GF-D8 (cell line): ENCODE data around the gene ELFN2.
"Not testable (repeated sequence)": the region's sequence is repeated elsewhere in the genome, so short reads cannot be mapped to it uniquely, and the experiment has no call there.

Experiments
- DNase-seq: peaks from one replicate; lab custom pipeline; 2025; lab: John Stamatoyannopoulos, UW

Gene ELFN2

GRCh38 chr22:37427135-37427710, at the start of gene ELFN2:
Gene ELFN2, minus strand, starts transcription at chr22:37427479. Its CDS starts 51,945 bp downstream, at chr22:37375534.
- DNase-seq, result no peak

- no peak for DNase-seq
Observed at GRCh38 chr22:37476389-37477329, 49.4 kb upstream of the ELFN2 start.

- DNase-seq, result no peak
Observed at GRCh38 chr22:37474447-37475090, 47.3 kb upstream of the ELFN2 start.

DNA sequence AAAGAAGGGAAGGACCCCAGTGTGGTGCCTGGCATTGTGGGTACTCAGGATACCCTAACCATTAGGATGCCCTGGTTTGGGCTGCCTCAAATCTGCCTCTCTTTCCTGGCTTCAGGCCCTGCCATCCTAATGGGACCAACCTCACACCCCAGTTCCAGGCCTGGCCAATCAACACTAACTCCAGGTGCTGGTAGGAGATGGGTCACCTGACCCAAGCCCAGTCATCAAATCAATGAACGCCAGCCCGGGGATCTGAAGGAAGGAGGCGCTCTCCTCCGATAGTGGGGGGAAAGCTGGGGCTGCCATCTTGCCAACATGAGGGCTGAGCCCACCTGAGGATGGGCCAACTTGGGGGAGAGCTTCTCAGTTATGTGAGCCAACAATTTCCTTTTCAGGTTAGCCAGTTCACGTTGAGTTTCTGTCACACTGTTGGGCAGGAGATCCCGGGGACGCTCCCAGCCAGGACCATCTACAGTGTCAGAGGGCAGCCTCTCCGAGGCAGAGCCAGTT, 46.2 kb upstream of the ELFN2 start:
- no peak for DNase-seq

DNA sequence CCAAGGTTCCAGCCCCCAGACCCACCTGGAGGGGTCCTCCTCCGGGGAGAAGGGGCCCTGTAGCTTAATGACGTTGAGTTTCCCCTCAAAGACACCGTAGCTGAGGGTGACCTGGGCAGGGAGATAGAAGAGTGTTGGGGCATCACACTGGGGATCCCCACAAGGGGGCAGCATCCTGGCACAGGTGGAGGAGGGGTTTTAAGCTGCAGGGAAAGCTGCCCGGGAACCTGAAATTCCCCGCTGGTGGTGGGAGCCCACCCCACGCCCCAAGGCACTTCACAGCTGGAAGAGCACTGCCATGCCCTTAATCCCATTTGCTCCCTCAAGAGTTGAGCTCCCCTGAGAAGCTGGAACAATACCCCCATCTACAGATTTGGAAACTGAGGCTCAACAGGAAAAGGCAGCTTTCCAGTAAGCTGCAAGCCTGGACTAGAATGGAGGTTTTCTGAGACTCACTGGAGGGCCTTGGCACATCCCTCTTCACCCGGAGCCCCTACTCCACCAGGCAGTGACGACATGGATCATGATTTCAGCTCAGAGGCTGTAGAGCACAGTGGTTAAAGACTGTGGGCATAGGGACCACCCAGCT, 45.2 kb upstream of the ELFN2 start:
- no peak for DNase-seq

- no peak for DNase-seq
Observed at GRCh38 chr22:37471727-37472417, 44.6 kb upstream of the ELFN2 start.

- DNase-seq, result no peak
Observed at GRCh38 chr22:37470087-37470445, 42.8 kb upstream of the ELFN2 start.

- DNase-seq, result no peak
Observed at GRCh38 chr22:37469416-37470086, 42.3 kb upstream of the ELFN2 start.

DNA sequence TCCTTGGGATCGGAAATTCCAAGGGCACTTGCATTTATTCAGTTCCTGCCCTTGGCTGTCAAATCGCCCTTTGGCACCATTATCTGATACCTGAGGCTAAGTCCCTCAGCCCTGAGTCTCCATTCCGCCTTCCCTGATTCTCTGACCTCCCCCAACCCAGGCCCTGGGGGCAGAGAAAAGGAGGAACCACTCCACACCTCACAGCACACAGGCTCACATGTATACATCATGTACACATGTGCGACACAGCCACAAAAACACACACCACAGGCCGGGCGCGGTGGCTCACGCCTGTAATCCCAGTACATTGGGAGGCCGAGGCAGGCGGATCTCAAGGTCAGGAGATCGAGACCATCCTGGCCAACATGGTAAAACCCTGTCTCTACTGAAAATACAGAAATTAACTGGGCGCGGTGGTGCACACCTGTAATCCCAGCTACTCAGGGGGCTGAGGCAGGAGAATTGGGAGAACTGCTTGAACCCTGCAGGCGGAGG, 41.0 kb upstream of the ELFN2 start:
- DNase-seq, result not testable (repeated sequence)

GRCh38 chr22:37467391-37467955, 40.2 kb upstream of the ELFN2 start:
- DNase-seq, result no peak

DNA sequence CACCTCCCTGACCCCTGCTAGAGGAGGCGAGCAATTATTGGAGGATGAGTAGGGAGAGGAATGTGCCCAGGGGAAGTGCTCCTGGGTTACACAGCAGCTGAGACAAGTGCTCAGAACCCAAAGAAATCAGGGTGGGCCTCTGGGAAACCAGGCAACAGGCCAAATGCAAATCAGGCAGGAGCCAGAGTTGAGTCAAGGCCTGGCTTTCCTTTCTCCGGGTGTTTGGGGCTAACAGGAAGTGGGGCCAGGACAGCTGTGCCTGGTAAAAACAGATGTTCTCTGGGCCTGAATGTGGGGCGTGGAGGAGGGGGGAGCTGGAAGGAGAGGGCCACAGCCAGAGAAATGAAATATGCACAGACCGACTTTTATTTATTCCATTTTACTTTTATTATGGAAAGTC, 36.9 kb upstream of the ELFN2 start:
- no peak for DNase-seq

DNA sequence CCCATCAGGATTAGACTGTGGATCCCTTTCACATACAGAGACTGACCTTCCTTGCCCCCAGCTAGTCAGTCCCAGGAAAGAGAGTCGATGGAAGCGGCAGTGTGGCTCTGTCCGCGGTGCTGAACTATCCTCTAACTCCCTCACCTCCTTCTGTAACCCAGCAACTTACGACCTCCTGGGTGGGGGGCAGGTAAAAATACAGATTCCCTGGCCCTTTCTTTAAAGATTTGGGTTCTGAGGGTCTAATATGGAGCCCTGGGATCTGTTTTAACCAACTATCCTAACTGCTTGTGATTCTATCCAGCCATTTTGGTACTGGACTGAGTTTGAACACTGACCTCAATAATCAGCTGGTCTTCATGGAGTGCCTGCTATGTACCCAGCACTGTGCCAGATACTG, 35.7 kb upstream of the ELFN2 start:
- DNase-seq, result no peak

DNA sequence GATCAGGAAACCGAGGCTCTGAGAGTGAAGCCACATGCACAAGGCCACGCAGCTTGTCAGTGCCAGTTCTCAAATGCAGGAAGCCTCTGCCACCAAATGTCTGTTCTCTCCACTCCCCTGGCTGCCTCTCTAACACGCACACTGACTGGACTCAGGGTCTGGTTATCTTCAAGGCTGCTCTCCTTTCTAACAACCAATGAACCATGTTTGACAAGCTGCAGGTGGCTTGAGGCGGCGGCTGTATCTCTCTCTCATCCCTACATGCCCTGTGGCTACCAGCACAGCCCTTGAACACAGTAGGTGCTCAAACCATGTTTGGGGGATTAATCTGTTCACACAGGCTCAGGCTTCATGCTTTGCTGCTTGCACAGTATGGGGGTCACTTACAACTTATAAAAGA, 35.2 kb upstream of the ELFN2 start:
- DNase-seq, result no peak

DNA sequence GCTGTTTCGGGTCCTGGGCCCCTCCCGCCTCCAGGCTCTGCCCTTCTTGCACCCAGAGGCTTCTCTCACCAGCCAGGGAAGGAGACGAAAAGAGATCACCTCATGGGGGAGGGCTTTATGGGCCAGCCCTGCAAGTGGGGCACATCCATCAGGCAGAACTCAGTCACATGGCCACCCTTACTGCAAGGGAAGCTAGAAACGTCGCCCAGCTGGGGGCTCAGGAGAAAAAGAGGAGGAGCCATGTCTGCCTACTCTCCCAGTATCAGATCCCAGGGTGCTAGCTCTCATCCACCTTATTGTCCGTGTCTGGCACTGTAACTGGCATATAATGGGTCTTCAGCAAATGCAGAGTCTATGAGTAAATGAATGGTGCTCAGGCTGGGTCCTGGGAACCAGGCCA, 34.7 kb upstream of the ELFN2 start:
- no peak for DNase-seq

- no peak for DNase-seq
Observed at GRCh38 chr22:37460684-37461083, 33.4 kb upstream of the ELFN2 start.

DNA sequence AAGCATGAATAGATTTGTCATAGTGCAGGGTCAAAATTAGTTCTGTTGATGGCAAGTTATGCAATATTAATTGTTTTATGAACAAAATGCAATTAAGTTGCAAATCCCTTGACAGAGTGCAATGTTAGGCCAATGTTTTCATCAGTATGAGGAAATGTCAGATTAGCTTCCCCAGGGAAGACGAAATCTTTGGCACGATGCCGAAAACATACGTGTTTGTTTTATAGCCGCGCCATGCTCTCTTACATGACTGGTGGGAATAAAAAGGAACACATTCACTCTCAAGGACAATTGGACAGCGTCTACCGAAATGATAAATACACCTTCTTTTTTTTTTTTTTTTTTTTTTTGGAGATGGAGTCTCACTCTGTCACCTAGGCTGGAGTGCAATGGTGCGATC, 31.9 kb upstream of the ELFN2 start:
- no peak for DNase-seq

GRCh38 chr22:37457093-37457893, 30.0 kb upstream of the ELFN2 start:
- no peak for DNase-seq

- DNase-seq, result no peak
Observed at GRCh38 chr22:37456346-37456745, 29.1 kb upstream of the ELFN2 start.

- no peak for DNase-seq
Observed at GRCh38 chr22:37455896-37456295, 28.6 kb upstream of the ELFN2 start.
